Endothelial cell of umbilical vein (primary cell): ENCODE measurements around the gene ETS1. TPM values are rescaled to one million over a fixed set of nuclear protein-coding genes. Genes with fewer than 3 reads are reported as not detected.

Experiments
- BruUV-seq: library from RNA; stranded (reverse); fragments of 400-500 nt; replicated peaks from 2 replicates; lab custom pipeline; 2021; lab: Mats Ljungman, UMichigan
- CTCF ChIA-PET: fragments of 300-600, 350-600 bp; sonication (Branson Sonifier 250); formaldehyde crosslinking; loops from one replicate; lab custom pipeline; 2021; ENCODE audit warnings: antibody characterized with exemption, inconsistent platforms; lab: Charles Lee
- POLR2A ChIA-PET: fragments of 300-600, 350-600 bp; sonication (Branson Sonifier 250); formaldehyde crosslinking; loops from one replicate; lab custom pipeline; 2021; ENCODE audit warnings: antibody characterized with exemption, inconsistent platforms; lab: Charles Lee
- DNase-seq: peaks from one replicate; pipeline ENCODE4 v3.0.0-alpha.2; 2011; ENCODE audit warnings: low read depth, low spot score
- FAIRE-seq: peaks from 2 replicates; lab custom pipeline; 2011; peaks lifted over from hg19 to GRCh38; lab: Jason Lieb, UNC
- H2AFZ ChIP-seq: 2 replicates; pipeline ENCODE4 v1.6.0; 2012; ENCODE audit warnings: low read depth, low read length, control low read depth, inconsistent platforms
- H3K27ac ChIP-seq: 2 replicates; pipeline ENCODE4 v1.5.1; 2011; ENCODE audit warnings: low read depth, mild to moderate bottlenecking, control low read depth, low read length, moderate library complexity; ENCODE audit not compliant: insufficient read depth
- H3K27me3 ChIP-seq, 2 experiments: 2 replicates each; pipeline versions ENCODE4 v1.6.0 to v1.6.1; 2011; ENCODE audit warnings: low read length in 2 of 2, mixed read lengths in 1 of 2; ENCODE audit not compliant: control insufficient read depth in 2 of 2, insufficient read depth in 2 of 2
- H3K36me3 ChIP-seq, 2 experiments: 2 replicates in 1 of 2; 3 replicates in 1 of 2; pipeline ENCODE4 v1.5.1; 2011; ENCODE audit warnings: low read length in 2 of 2, mild to moderate bottlenecking in 1 of 2, moderate library complexity in 1 of 2; ENCODE audit not compliant: control insufficient read depth in 2 of 2, insufficient read depth in 2 of 2; ENCODE audit errors: extremely low read depth in 1 of 2
- H3K4me1 ChIP-seq: 3 replicates; pipeline ENCODE4 v1.5.1; 2011; ENCODE audit warnings: mild to moderate bottlenecking, low read length; ENCODE audit not compliant: control insufficient read depth, insufficient read depth; ENCODE audit errors: extremely low read depth
- H3K4me2 ChIP-seq: 2 replicates; pipeline ENCODE4 v1.6.1; 2011; ENCODE audit warnings: low read length, control low read depth, mixed read lengths; ENCODE audit not compliant: insufficient read depth
- H3K4me3 ChIP-seq, 3 experiments: fragments of 200-600 bp in 1 of 3; sonication (generic), shearing (Covaris generic) in 1 of 3; replicated peaks in 1 of 3; 2 replicates each; pipeline ENCODE4 v1.5.1; 2011 to 2016; ENCODE audit warnings: control low read depth in 3 of 3, low read length in 3 of 3, mild to moderate bottlenecking in 2 of 3, inconsistent platforms in 1 of 3, low read depth in 1 of 3, moderate library complexity in 1 of 3; ENCODE audit not compliant: insufficient read depth in 1 of 3
- H3K79me2 ChIP-seq: 2 replicates; pipeline ENCODE4 v1.6.0; 2012; ENCODE audit warnings: low read length, inconsistent platforms; ENCODE audit not compliant: control insufficient read depth, insufficient read depth
- H3K9ac ChIP-seq: replicated peaks from 2 replicates; pipeline ENCODE3; 2011; ENCODE audit warnings: low read length, control low read depth; ENCODE audit not compliant: insufficient read depth; ENCODE audit errors: extremely low read depth
- H3K9me1 ChIP-seq: replicated peaks from 3 replicates; pipeline ENCODE4 v1.6.0; 2011; ENCODE audit warnings: mild to moderate bottlenecking, low read length; ENCODE audit not compliant: control insufficient read depth, insufficient read depth; ENCODE audit errors: extremely low read depth
- H3K9me3 ChIP-seq: replicated peaks from 2 replicates; pipeline ENCODE4 v1.5.1; 2012; ENCODE audit warnings: low read length, inconsistent platforms; ENCODE audit not compliant: control insufficient read depth, insufficient read depth
- H4K20me1 ChIP-seq: replicated peaks from 2 replicates; pipeline ENCODE3; 2011; ENCODE audit warnings: mild to moderate bottlenecking, low read length; ENCODE audit not compliant: control insufficient read depth, insufficient read depth; ENCODE audit errors: extremely low read depth
- EZH2 ChIP-seq: IDR thresholded peaks from 2 replicates; pipeline ENCODE4 v1.6.1; 2012; ENCODE audit warnings: borderline replicate concordance, low read depth, mild to moderate bottlenecking, moderate library complexity, low read length, inconsistent platforms; ENCODE audit not compliant: severe bottlenecking
- FOS ChIP-seq: IDR thresholded peaks from 2 replicates; pipeline ENCODE4 v1.6.1; 2011; ENCODE audit warnings: mild to moderate bottlenecking, low read length, moderate library complexity, borderline replicate concordance; ENCODE audit not compliant: insufficient read depth
- GATA2 ChIP-seq: IDR thresholded peaks from 2 replicates; pipeline ENCODE4 v1.7.0; 2011; ENCODE audit warnings: low read depth, mild to moderate bottlenecking, moderate library complexity, mixed read lengths, low read length; ENCODE audit not compliant: insufficient read length, insufficient read depth
- JUN ChIP-seq: IDR thresholded peaks from 2 replicates; pipeline ENCODE4 v1.6.1; 2011; ENCODE audit warnings: borderline replicate concordance, low read depth; ENCODE audit not compliant: insufficient read length, insufficient read depth
- MYC ChIP-seq: IDR thresholded peaks from one replicate; pipeline ENCODE4 v1.6.1; 2011; ENCODE audit warnings: mild to moderate bottlenecking, low read depth, low read length
- POLR2A ChIP-seq: IDR thresholded peaks from 2 replicates; pipeline ENCODE4 v1.6.1; 2012; ENCODE audit warnings: low read depth, mild to moderate bottlenecking, control low read depth, low read length
- POLR2AphosphoS5 ChIP-seq: IDR thresholded peaks from 2 replicates; pipeline ENCODE4 v1.6.1; 2012; ENCODE audit warnings: low read depth, mild to moderate bottlenecking, control low read depth, low read length, moderate library complexity; ENCODE audit not compliant: insufficient read depth
- dilution Hi-C: fragments of 300-500 bp; cut with MboI; formaldehyde crosslinking; loops from one replicate; pipeline ENCODE4 v1.15.0; 2019; ENCODE audit warnings: low sequenced_read_pairs; ENCODE audit not compliant: extremely low pct_ligation_motif_present
- intact Hi-C: fragments of 100-400 bp; cut with micrococcal nuclease; formaldehyde crosslinking; loops from one replicate; pipeline ENCODE4 v1.10.0; 2022
- polyA plus RNA-seq, 4 experiments: library from polyadenylated mRNA; depleted of rRNA in 3 of 4; stranded (reverse) in 3 of 4; unstranded in 1 of 4; fragments of >200 nt; gene quantifications; 2 replicates each; pipeline versions ENCODE4 v1.2.1 to v1.2.3, GENCODE V29; 2011 to 2012; ENCODE audit warnings: missing spikeins in 1 of 4
- total RNA-seq: library from RNA; stranded (reverse); gene quantifications from 2 replicates; pipeline ENCODE4 v1.2.3, GENCODE V29; 2021
- TF ChIP-seq, protein P1 (sequence below): IDR thresholded peaks from 2 replicates; pipeline ENCODE4 v1.6.1; 2011; ENCODE audit not compliant: insufficient read depth, insufficient read length
- TF ChIP-seq, protein P2 (sequence below), 2 donors: IDR thresholded peaks; 1 replicate in 1 of 2; 2 replicates in 1 of 2; pipeline ENCODE4 v1.5.1; 2011; ENCODE audit warnings: low read length in 2 of 2, mild to moderate bottlenecking in 2 of 2, moderate library complexity in 2 of 2, control low read depth in 1 of 2, inconsistent platforms in 1 of 2, low read depth in 1 of 2; ENCODE audit not compliant: insufficient read depth in 1 of 2; ENCODE audit errors: extremely low read depth in 1 of 2

The ETS1 gene
- total and polyA plus RNA-seq, 2 donors (not counting 3 experiments of a cell fraction or from before 2014, with no cell fraction given) = 34.2 to 115 TPM

DNA sequence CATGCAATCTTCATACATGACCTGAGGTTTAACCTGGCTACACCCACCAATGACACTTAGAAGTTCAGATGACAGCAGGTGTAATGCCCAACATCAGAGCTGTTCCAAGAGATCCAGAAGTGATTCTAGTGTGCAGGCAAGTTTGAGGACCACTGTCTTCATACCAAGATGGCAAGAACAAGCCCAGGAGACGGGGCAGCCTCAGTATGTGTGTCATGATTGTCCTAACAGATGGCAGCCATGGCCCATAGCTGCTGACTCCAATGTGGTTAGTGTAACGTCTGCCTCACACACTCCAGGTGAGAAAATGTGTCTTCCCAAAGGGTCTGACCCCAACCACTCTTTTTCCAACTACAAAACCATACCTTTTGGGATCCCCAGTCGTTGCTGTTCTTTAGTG, 97.3 kb downstream of the ETS1 start:
- Histone ChIP-seq H3K36me3 (peaks cover 20 to 33% of the 10 kb centered on the region in 2 experiments), H2AFZ (no peak overlapping the region), H3K9me3 (no peaks in the 10 kb centered on the region), H3K4me2 (no peak overlapping the region), H3K9me1 (no peaks in the 10 kb centered on the region), H3K27me3 (no peaks in the 10 kb centered on the region), H3K79me2 (peaks cover 60% of the 10 kb centered on the region), H3K9ac (no peak overlapping the region), H3K4me3 (no peak overlapping the region), H4K20me1 (no peaks in the 10 kb centered on the region), H3K27ac (no peak overlapping the region), H3K4me1 (peaks cover 17% of the 10 kb centered on the region)
- dilution Hi-C loops = no loop called here
- FAIRE-seq (no peak), DNase-seq (no peak)
- ChIA-PET CTCF (interaction anchor here (1.6 to 1.9 kb wide), 2 partner anchors 22 to 140 kb away, joined by 4 read pairs; no protein-coding TSS in a partner anchor), POLR2A (no interaction called here)
- intact Hi-C loops = no loop called here
- BruUV-seq = no TSS peak
- TF ChIP-seq MYC (no peak), POLR2A (no peak), GATA2 (no peak), POLR2AphosphoS5 (no peak), FOS (no peak), JUN (no peak), EZH2 (no peak)
- TF ChIP-seq, protein P1, sequence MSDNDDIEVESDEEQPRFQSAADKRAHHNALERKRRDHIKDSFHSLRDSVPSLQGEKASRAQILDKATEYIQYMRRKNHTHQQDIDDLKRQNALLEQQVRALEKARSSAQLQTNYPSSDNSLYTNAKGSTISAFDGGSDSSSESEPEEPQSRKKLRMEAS = no peak
- TF ChIP-seq, protein P2, sequence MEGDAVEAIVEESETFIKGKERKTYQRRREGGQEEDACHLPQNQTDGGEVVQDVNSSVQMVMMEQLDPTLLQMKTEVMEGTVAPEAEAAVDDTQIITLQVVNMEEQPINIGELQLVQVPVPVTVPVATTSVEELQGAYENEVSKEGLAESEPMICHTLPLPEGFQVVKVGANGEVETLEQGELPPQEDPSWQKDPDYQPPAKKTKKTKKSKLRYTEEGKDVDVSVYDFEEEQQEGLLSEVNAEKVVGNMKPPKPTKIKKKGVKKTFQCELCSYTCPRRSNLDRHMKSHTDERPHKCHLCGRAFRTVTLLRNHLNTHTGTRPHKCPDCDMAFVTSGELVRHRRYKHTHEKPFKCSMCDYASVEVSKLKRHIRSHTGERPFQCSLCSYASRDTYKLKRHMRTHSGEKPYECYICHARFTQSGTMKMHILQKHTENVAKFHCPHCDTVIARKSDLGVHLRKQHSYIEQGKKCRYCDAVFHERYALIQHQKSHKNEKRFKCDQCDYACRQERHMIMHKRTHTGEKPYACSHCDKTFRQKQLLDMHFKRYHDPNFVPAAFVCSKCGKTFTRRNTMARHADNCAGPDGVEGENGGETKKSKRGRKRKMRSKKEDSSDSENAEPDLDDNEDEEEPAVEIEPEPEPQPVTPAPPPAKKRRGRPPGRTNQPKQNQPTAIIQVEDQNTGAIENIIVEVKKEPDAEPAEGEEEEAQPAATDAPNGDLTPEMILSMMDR (IDR thresholded peaks at IDR 0.05; ENCODE audit: extremely low read depth in 1 of 2, insufficient read depth in 1 of 2, low read depth in 1 of 2, low read length in 2 of 2) = no peak
